HCT116 (cell line): ENCODE measurements around the gene NELL1. TPM values are rescaled to one million over a fixed set of nuclear protein-coding genes. Genes with fewer than 3 reads are reported as not detected.

Experiments
- ATAC-seq: fragments of 200-7000 bp; cut with Tn5 transposase; 2 replicates; pipeline ENCODE4 v1.9.1; 2020; ENCODE audit warnings: mild to moderate bottlenecking, moderate library complexity
- BruUV-seq: library from RNA; stranded (reverse); fragments of 400-500 nt; replicated peaks from 2 replicates; lab custom pipeline; 2021; lab: Mats Ljungman, UMichigan
- CTCF ChIA-PET: fragments of 300-600 bp; sonication (Branson Sonifier 250); formaldehyde crosslinking; loops from one replicate; lab custom pipeline; 2021; ENCODE audit warnings: antibody characterized with exemption; lab: Charles Lee
- POLR2A ChIA-PET: fragments of 300-600, 350-600 bp; sonication (Branson Sonifier 250); formaldehyde crosslinking; loops from one replicate; lab custom pipeline; 2021; ENCODE audit warnings: antibody characterized with exemption; lab: Charles Lee
- RAD21 ChIA-PET, 2 experiments: fragments of 300-600 bp; sonication (Branson Sonifier 250); formaldehyde crosslinking; loops; one replicate each; lab custom pipeline; 2023; ENCODE audit warnings: low total read pairs in 2 of 2; ENCODE audit not compliant: uncharacterized antibody in 2 of 2, unreplicated experiment in 2 of 2, low non-redundant PET in 1 of 2; lab: Charles Lee
- DNase-seq: peaks from one replicate; pipeline ENCODE4 v3.0.0-alpha.2; 2010; ENCODE audit warnings: low read depth, low spot score
- H2AFZ ChIP-seq: fragments of 200-600 bp; shearing (Covaris generic), sonication (generic); 2 replicates; pipeline ENCODE4 v1.6.1; 2017; ENCODE audit warnings: low read depth, mixed run types, mixed read lengths, antibody characterized with exemption, low read length; ENCODE audit not compliant: poor library complexity, severe bottlenecking
- H3K27ac ChIP-seq: 2 replicates; pipeline ENCODE4 v1.5.1; 2012; ENCODE audit warnings: low read depth, low read length
- H3K27me3 ChIP-seq: fragments of 200-600 bp; sonication (generic); 2 replicates; pipeline ENCODE4 v1.6.1; 2016; ENCODE audit warnings: mixed run types, low read length, mixed read lengths; ENCODE audit not compliant: insufficient read depth
- H3K36me3 ChIP-seq, 2 experiments: fragments of 200-500 bp in 1 of 2; fragments of 200-600 bp in 1 of 2; sonication (Bioruptor generic) in 1 of 2; sonication (generic) in 1 of 2; 2 replicates each; pipeline versions ENCODE4 v1.5.1 to v1.6.1; 2014 to 2016; ENCODE audit warnings: low read length in 2 of 2, inconsistent platforms in 1 of 2, mixed read lengths in 1 of 2, mixed run types in 1 of 2; ENCODE audit not compliant: insufficient read depth in 2 of 2, control insufficient read depth in 1 of 2
- H3K4me1 ChIP-seq, 2 experiments: fragments of 200-600 bp in 1 of 2; sonication (generic) in 1 of 2; 2 replicates each; pipeline versions ENCODE4 v1.5.1 to v1.6.1; 2012 to 2017; ENCODE audit warnings: low read length in 2 of 2, inconsistent platforms in 1 of 2, mild to moderate bottlenecking in 1 of 2, mixed read lengths in 1 of 2, mixed run types in 1 of 2, moderate library complexity in 1 of 2; ENCODE audit not compliant: insufficient read depth in 2 of 2, control insufficient read depth in 1 of 2
- H3K4me2 ChIP-seq: fragments of 200-600 bp; sonication (generic); 2 replicates; pipeline ENCODE4 v1.6.1; 2017; ENCODE audit warnings: mixed run types, low read length, mixed read lengths
- H3K4me3 ChIP-seq, 2 experiments: fragments of 200-600 bp in 1 of 2; sonication (generic) in 1 of 2; replicated peaks in 1 of 2; 2 replicates each; pipeline ENCODE4 v1.5.1; 2011 to 2016; ENCODE audit warnings: low read length in 2 of 2, control low read depth in 1 of 2, low read depth in 1 of 2, mild to moderate bottlenecking in 1 of 2, mixed read lengths in 1 of 2, mixed run types in 1 of 2
- H3K79me2 ChIP-seq: fragments of 200-600 bp; sonication (generic); 2 replicates; pipeline ENCODE4 v1.6.1; 2017; ENCODE audit warnings: mild to moderate bottlenecking, mixed run types, low read length, moderate library complexity, mixed read lengths; ENCODE audit not compliant: insufficient read depth
- H3K9ac ChIP-seq: fragments of 200-600 bp; sonication (generic); 2 replicates; pipeline ENCODE4 v1.6.1; 2016; ENCODE audit warnings: low read length, mixed read lengths
- H3K9me2 ChIP-seq: fragments of 200-600 bp; sonication (generic), shearing (Covaris generic); 2 replicates; pipeline ENCODE4 v1.6.1; 2017; ENCODE audit warnings: mixed run types, mild to moderate bottlenecking, moderate library complexity; ENCODE audit not compliant: insufficient read depth
- H3K9me3 ChIP-seq, 2 experiments: fragments of 200-500 bp in 1 of 2; fragments of 200-600 bp in 1 of 2; sonication (Bioruptor generic) in 1 of 2; sonication (generic) in 1 of 2; 2 replicates each; pipeline ENCODE4 v1.6.1; 2014 to 2017; ENCODE audit warnings: low read length in 2 of 2, mixed read lengths in 2 of 2, inconsistent platforms in 1 of 2, low read depth in 1 of 2, mild to moderate bottlenecking in 1 of 2, mixed run types in 1 of 2, moderate library complexity in 1 of 2; ENCODE audit not compliant: control insufficient read depth in 1 of 2, insufficient read depth in 1 of 2
- H4K20me1 ChIP-seq: fragments of 200-600 bp; sonication (generic), shearing (Covaris generic); 2 replicates; pipeline ENCODE4 v1.6.1; 2017; ENCODE audit warnings: mixed run types, mild to moderate bottlenecking, moderate library complexity; ENCODE audit not compliant: insufficient read depth
- ATF3 ChIP-seq: IDR thresholded peaks from 2 replicates; pipeline ENCODE4 v1.6.1; 2012
- CBX3 ChIP-seq: IDR thresholded peaks from 2 replicates; pipeline ENCODE4 v1.6.1; 2012; ENCODE audit warnings: low read depth
- CEBPB ChIP-seq: IDR thresholded peaks from 2 replicates; pipeline ENCODE4 v1.6.1; 2012; ENCODE audit warnings: low read depth
- EGR1 ChIP-seq: IDR thresholded peaks from 2 replicates; pipeline ENCODE4 v1.6.1; 2012; ENCODE audit warnings: low read depth
- ELF1 ChIP-seq: IDR thresholded peaks from 2 replicates; pipeline ENCODE4 v1.6.1; 2012; ENCODE audit warnings: low read depth, borderline replicate concordance
- EZH2 ChIP-seq: fragments of 200-600 bp; sonication (generic); IDR thresholded peaks from 2 replicates; pipeline ENCODE4 v1.6.1; 2017; ENCODE audit warnings: antibody characterized with exemption, mixed run types
- FOSL1 ChIP-seq: IDR thresholded peaks from 2 replicates; pipeline ENCODE4 v1.6.1; 2012; ENCODE audit warnings: low read depth
- JUND ChIP-seq: IDR thresholded peaks from 2 replicates; pipeline ENCODE4 v1.6.1; 2012
- MAX ChIP-seq: IDR thresholded peaks from 2 replicates; pipeline ENCODE4 v1.6.1; 2012
- POLR2A ChIP-seq: IDR thresholded peaks from 2 replicates; pipeline ENCODE4 v1.7.0; 2011; ENCODE audit warnings: borderline replicate concordance; ENCODE audit not compliant: insufficient read depth, insufficient read length; ENCODE audit errors: extremely low read depth
- POLR2AphosphoS5 ChIP-seq: IDR thresholded peaks from 2 replicates; pipeline ENCODE4 v1.6.1; 2011; ENCODE audit warnings: mild to moderate bottlenecking, low read depth, low read length, moderate library complexity
- RAD21 ChIP-seq: IDR thresholded peaks from 2 replicates; pipeline ENCODE4 v1.6.1; 2012; ENCODE audit warnings: low read depth, mild to moderate bottlenecking
- REST ChIP-seq: IDR thresholded peaks from 2 replicates; pipeline ENCODE4 v1.6.1; 2012; ENCODE audit warnings: low read depth
- SIN3A ChIP-seq: IDR thresholded peaks from 2 replicates; pipeline ENCODE4 v1.6.1; 2012; ENCODE audit warnings: low read depth
- SP1 ChIP-seq: IDR thresholded peaks from 2 replicates; pipeline ENCODE4 v1.6.1; 2012; ENCODE audit warnings: low read depth
- TCF7L2 ChIP-seq: IDR thresholded peaks from 2 replicates; pipeline ENCODE4 v1.7.0; 2011; ENCODE audit warnings: borderline replicate concordance, inconsistent platforms; ENCODE audit not compliant: insufficient read depth, insufficient read length; ENCODE audit errors: extremely low read depth
- YY1 ChIP-seq: IDR thresholded peaks from 2 replicates; pipeline ENCODE4 v1.6.1; 2011; ENCODE audit warnings: low read length, low read depth, moderate library complexity, mild to moderate bottlenecking; ENCODE audit not compliant: insufficient replicate concordance; ENCODE audit errors: extremely low read depth
- ZBTB33 ChIP-seq: IDR thresholded peaks from 2 replicates; pipeline ENCODE4 v1.6.1; 2011; ENCODE audit warnings: mild to moderate bottlenecking, low read length, moderate library complexity; ENCODE audit not compliant: insufficient replicate concordance; ENCODE audit errors: extremely low read depth
- ZFX ChIP-seq: fragments of 450-650 bp; IDR thresholded peaks from 2 replicates; pipeline ENCODE4 v1.6.1; 2017
- ZNF274 ChIP-seq: fragments of 200-500 bp; sonication (Bioruptor generic); IDR thresholded peaks from 2 replicates; pipeline ENCODE4 v1.6.1; 2014; ENCODE audit warnings: mild to moderate bottlenecking, low read depth, low read length, inconsistent platforms
- intact Hi-C: fragments of 100-400 bp; cut with micrococcal nuclease; formaldehyde crosslinking; loops from 2 replicates; pipeline ENCODE4 v1.10.0; 2022
- total RNA-seq: library from RNA; stranded (reverse); gene quantifications from one replicate; pipeline ENCODE4 v1.2.1, GENCODE V29; 2021; ENCODE audit not compliant: unreplicated experiment

The NELL1 gene
- total RNA-seq, 1 experiment from 2014 or later: not detected

DNA sequence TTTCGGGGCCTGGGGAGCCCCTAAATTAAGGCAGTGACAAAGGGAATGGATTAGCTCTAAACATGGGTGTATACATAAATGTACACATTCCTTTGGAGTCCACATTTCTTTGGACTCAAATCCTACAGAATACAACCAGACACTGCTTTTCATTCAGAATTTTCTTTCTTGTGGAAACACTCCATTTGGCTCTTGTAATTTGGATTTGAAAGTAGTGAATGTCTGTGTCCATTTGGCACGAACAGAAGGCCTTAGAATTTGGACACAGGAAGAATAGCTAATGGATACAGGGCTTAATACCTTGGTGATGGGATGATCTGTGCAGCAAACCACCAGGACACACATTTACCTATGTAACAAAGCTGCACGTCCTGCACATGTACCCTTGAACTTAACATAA, 399.5 kb downstream of the NELL1 start (continued):
- TF ChIP-seq POLR2A (no peak), CBX3 (no peak), EZH2 (no peak), ATF3 (no peak), FOSL1 (no peak), MAX (no peak), SIN3A (no peak)
- TF ChIP-seq, all 23 proteins: peak for 0

DNA sequence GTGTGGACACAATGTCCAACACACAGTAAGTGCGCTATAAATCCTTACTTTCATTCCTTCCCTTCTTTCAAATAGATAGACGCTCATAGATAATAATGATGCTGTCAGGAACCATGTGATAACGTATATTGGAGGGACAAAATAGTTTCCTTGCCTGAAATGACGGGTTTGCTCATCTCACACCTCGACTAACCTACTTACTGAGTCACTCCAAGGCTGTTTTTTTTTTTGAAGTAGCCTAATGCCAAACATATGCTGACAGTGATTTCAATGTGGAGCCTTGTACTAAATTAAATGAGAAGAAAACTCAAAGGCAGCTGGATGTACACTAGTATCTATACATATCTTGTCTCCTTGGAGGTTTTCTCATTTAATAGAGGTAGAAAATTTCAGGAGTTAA, 400.5 kb downstream of the NELL1 start:
- peaks cover 5 to 25% of the 10 kb centered on the region in 2 experiments; a peak in 2 of 4 replicates for H3K9me3 ChIP-seq
- H3K79me2 ChIP-seq: no peaks in the 10 kb centered on the region
- H3K4me2 ChIP-seq: no peak overlapping the region
- H3K4me3 ChIP-seq: no peak overlapping the region
- no peak overlapping the region for H3K9ac ChIP-seq
- ChIA-PET RAD21 (no interaction called here), POLR2A (no interaction called here), CTCF (no interaction called here)
- DNase-seq (no peak), ATAC-seq (no peak)
- no peak overlapping the region for H2AFZ ChIP-seq
- no peaks in the 10 kb centered on the region for H4K20me1 ChIP-seq
- no peaks in the 10 kb centered on the region for H3K27me3 ChIP-seq
- intact Hi-C loops: no loop called here
- BruUV-seq: no TSS peak
- TF ChIP-seq ZBTB33 (no peak), ELF1 (no peak), MAX (no peak), REST (no peak), EZH2 (no peak), CBX3 (no peak), ZNF274 (no peak), ZFX (no peak), YY1 (no peak), FOSL1 (no peak), RAD21 (no peak), POLR2AphosphoS5 (no peak), ATF3 (no peak), TCF7L2 (no peak), EGR1 (no peak), JUND (no peak), SP1 (no peak), CEBPB (no peak), SIN3A (no peak)
- no peaks in the 10 kb centered on the region for H3K9me2 ChIP-seq
- H3K27ac ChIP-seq: no peak overlapping the region
- no peaks in the 10 kb centered on the region for H3K36me3 ChIP-seq
- H3K4me1 ChIP-seq: no peaks in the 10 kb centered on the region
